OCI-LY7 (cell line): ENCODE measurements around the gene TRAPPC12.
A peak's percentile ranks its signal among the peaks of the same experiment; 100 is the strongest.

Source experiments
- EZH2phosphoT487 ChIP-seq: fragments of 200-600 bp; sonication (generic); IDR thresholded peaks from 2 replicates; pipeline ENCODE4 v1.6.1; 2018; ENCODE audit warnings: low read depth, borderline replicate concordance, mild to moderate bottlenecking, mixed run types, antibody characterized with exemption, low read length, moderate library complexity, mixed read lengths
- TF ChIP-seq, protein P1 (sequence below): fragments of 200-600 bp; sonication (generic); conservative IDR thresholded peaks from 2 replicates; pipeline ENCODE4 v1.5.1; 2014; ENCODE audit warnings: mild to moderate bottlenecking, antibody characterized with exemption, low read length, moderate library complexity, mixed read lengths

DNA sequence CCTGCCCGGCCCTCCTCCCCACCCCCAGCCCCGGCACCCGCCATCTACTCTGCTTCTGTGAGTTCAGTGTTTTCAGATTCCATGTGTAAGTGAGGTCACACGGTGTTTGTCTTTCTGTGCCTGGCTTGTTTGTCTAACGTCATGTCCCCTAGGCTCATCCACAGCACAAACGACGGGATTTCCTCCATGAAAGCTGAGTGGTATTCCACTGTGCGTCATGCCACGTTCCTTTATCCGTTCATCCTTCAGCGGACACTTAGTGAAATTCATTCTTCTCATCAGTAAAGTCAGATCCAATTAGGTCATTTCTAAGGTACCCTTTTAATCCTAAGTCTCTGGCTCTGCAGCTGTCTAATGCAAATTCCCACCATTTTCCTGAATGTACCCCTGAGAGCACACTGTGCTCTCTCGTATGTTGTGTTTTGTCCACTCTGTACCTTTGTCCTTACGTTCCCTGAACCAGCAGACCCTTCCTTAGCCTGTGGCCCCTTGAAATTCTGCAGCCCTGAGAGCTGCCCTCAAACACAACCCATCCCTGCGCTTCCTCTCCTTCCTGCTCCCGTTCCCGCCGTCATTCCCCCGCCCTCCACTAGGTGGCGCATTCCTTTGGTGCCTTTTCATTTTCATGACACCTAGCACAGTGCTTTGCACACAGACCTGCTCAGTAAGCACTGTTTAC is 44.1 kb downstream of the TRAPPC12 start:
- TF ChIP-seq, protein P1, sequence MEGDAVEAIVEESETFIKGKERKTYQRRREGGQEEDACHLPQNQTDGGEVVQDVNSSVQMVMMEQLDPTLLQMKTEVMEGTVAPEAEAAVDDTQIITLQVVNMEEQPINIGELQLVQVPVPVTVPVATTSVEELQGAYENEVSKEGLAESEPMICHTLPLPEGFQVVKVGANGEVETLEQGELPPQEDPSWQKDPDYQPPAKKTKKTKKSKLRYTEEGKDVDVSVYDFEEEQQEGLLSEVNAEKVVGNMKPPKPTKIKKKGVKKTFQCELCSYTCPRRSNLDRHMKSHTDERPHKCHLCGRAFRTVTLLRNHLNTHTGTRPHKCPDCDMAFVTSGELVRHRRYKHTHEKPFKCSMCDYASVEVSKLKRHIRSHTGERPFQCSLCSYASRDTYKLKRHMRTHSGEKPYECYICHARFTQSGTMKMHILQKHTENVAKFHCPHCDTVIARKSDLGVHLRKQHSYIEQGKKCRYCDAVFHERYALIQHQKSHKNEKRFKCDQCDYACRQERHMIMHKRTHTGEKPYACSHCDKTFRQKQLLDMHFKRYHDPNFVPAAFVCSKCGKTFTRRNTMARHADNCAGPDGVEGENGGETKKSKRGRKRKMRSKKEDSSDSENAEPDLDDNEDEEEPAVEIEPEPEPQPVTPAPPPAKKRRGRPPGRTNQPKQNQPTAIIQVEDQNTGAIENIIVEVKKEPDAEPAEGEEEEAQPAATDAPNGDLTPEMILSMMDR, result peak; percentile 100
- TF ChIP-seq EZH2phosphoT487, result no peak
